Colonic mucosa (tissue), 4 donors: Measurements from ENCODE around the gene ABCB10. TPM values are rescaled to one million over a fixed set of nuclear protein-coding genes. Genes with fewer than 3 reads are reported as not detected.

Experiments used
- DNase-seq: peaks from one replicate; pipeline ENCODE4 v3.0.0-alpha.2; 2020
- H3K27ac ChIP-seq: fragments of 200-600 bp; one replicate; pipeline ENCODE4 v1.8.0; 2021
- H3K27me3 ChIP-seq: fragments of 200-600 bp; one replicate; pipeline ENCODE4 v1.8.0; 2021
- H3K36me3 ChIP-seq: fragments of 200-600 bp; one replicate; pipeline ENCODE4 v1.8.0; 2021
- H3K4me1 ChIP-seq: fragments of 200-600 bp; one replicate; pipeline ENCODE4 v1.8.0; 2021; ENCODE audit warnings: mild to moderate bottlenecking
- H3K4me3 ChIP-seq: fragments of 200-600 bp; one replicate; pipeline ENCODE4 v1.8.0; 2021
- H3K9ac ChIP-seq, 2 donors: one replicate each; pipeline ENCODE4 v1.7.0; 2013; ENCODE audit warnings: control low read depth in 2 of 2, low read depth in 2 of 2, low read length in 2 of 2
- H3K9me3 ChIP-seq: fragments of 200-600 bp; one replicate; pipeline ENCODE4 v1.8.0; 2021
- CTCF ChIP-seq: fragments of 200-600 bp; IDR thresholded peaks from one replicate; pipeline ENCODE4 v1.8.0; 2022; ENCODE audit warnings: antibody characterized with exemption, mild to moderate bottlenecking
- intact Hi-C: fragments of 100-400 bp; cut with DNase I; formaldehyde crosslinking; loops from one replicate; pipeline ENCODE4 v1.14.1; 2022
- total RNA-seq, 2 donors: library from RNA; stranded (reverse); fragmentation: NEBNext Ultra II Directional in 1 of 2; extraction: Animal tissue kit (Norgen Biotek cat#: 25700) in 1 of 2; gene quantifications; one replicate each; pipeline ENCODE4 v1.2.1, GENCODE V29; 2021
- donor health status: healthy.
- donor health status: DM: no; HTN: no; CAD: no.
- donor health status: DM: no; HTN: no; CAD: no.

The ABCB10 gene
- total RNA-seq: 10 to 100 TPM; 22.3 to 24.7 TPM

- intact Hi-C loops: loop anchor here (10.0 kb wide), 1 partner anchor 746 kb away; no protein-coding TSS in a partner anchor
- Histone ChIP-seq H3K27me3 (no peaks in the 10 kb centered on the region), H3K9ac (peak within 1 kb of the TSS; percentile 85 to 90), H3K9me3 (no peaks in the 10 kb centered on the region), H3K36me3 (no peaks in the 10 kb centered on the region), H3K4me3 (peak within 1 kb of the TSS; percentile 85), H3K27ac (peak within 1 kb of the TSS; percentile 93), H3K4me1 (peaks cover 6% of the 10 kb centered on the region)
- DNase-seq: peak; percentile 97
- TF ChIP-seq CTCF: peak; percentile 71
Observed at GRCh38 chr1:229558460-229559335, at the start of gene ABCB10. TSS of gene ABCB10 (minus strand) at chr1:229558707. CDS start at chr1:229558652, 55 bp downstream.

GRCh38 chr1:229607370-229607769 is 48.9 kb upstream of the ABCB10 start:
- no peaks in the 10 kb centered on the region for H3K9me3 ChIP-seq
- H3K4me1 ChIP-seq: no peaks in the 10 kb centered on the region
- no peak for DNase-seq
- no peak overlapping the region for H3K27ac ChIP-seq
- no peak for TF ChIP-seq CTCF
- peaks cover 16% of the 10 kb centered on the region for H3K36me3 ChIP-seq
- H3K27me3 ChIP-seq: no peaks in the 10 kb centered on the region
- intact Hi-C loops: no loop called here
- H3K9ac ChIP-seq: no peak overlapping the region
- H3K4me3 ChIP-seq: no peak overlapping the region

- peaks cover 9% of the 10 kb centered on the region for H3K36me3 ChIP-seq
- H3K4me1 ChIP-seq: no peaks in the 10 kb centered on the region
- intact Hi-C loops: no loop called here
- H3K9ac ChIP-seq: no peak overlapping the region
- H3K4me3 ChIP-seq: no peak overlapping the region
- no peak overlapping the region for H3K27ac ChIP-seq
- H3K9me3 ChIP-seq: no peaks in the 10 kb centered on the region
- TF ChIP-seq CTCF: no peak
- no peaks in the 10 kb centered on the region for H3K27me3 ChIP-seq
- DNase-seq: no peak
Observed at GRCh38 chr1:229603371-229604005, 45.0 kb upstream of the ABCB10 start.

GRCh38 chr1:229600229-229600628 is 41.7 kb upstream of the ABCB10 start:
- H3K27me3 ChIP-seq: no peaks in the 10 kb centered on the region
- no peaks in the 10 kb centered on the region for H3K9me3 ChIP-seq
- no peak for TF ChIP-seq CTCF
- peaks cover 9% of the 10 kb centered on the region for H3K36me3 ChIP-seq
- H3K27ac ChIP-seq: no peak overlapping the region
- no peak overlapping the region for H3K4me3 ChIP-seq
- intact Hi-C loops: no loop called here
- H3K4me1 ChIP-seq: no peaks in the 10 kb centered on the region
- no peak for DNase-seq
- no peak overlapping the region for H3K9ac ChIP-seq

- Histone ChIP-seq H3K9ac (no peak overlapping the region), H3K4me3 (no peak overlapping the region), H3K27me3 (no peaks in the 10 kb centered on the region), H3K4me1 (no peaks in the 10 kb centered on the region), H3K9me3 (no peaks in the 10 kb centered on the region), H3K36me3 (peaks cover 13% of the 10 kb centered on the region), H3K27ac (no peak overlapping the region)
- DNase-seq: no peak
- intact Hi-C loops: no loop called here
- no peak for TF ChIP-seq CTCF
Observed at GRCh38 chr1:229599218-229599954, 40.9 kb upstream of the ABCB10 start.
